Calu3 (cell line): Measurements from ENCODE around the gene SUGP1. TPM values are rescaled to one million over a fixed set of nuclear protein-coding genes. Genes with fewer than 3 reads are reported as not detected.

ENCODE experiments used
- BruUV-seq: library from RNA; stranded (reverse); fragments of 400-500 nt; replicated peaks from 2 replicates; lab custom pipeline; 2021; lab: Mats Ljungman, UMichigan
- CTCF ChIA-PET: fragments of 300-600 bp; sonication (Branson Sonifier 250); formaldehyde crosslinking; loops from one replicate; lab custom pipeline; 2022; ENCODE audit warnings: antibody characterized with exemption; lab: Charles Lee
- DNase-seq: peaks from one replicate; pipeline ENCODE4 v3.0.0; 2022
- H3K27ac Mint-ChIP-seq: one replicate; pipeline ENCODE4 v1.8.0; 2022; ENCODE audit warnings: mixed read lengths; ENCODE audit not compliant: unreplicated experiment
- H3K27me3 Mint-ChIP-seq: one replicate; pipeline ENCODE4 v1.8.0; 2022; ENCODE audit warnings: mixed read lengths; ENCODE audit not compliant: unreplicated experiment
- H3K36me3 Mint-ChIP-seq: one replicate; pipeline ENCODE4 v1.8.0; 2022; ENCODE audit warnings: mild to moderate bottlenecking, moderate library complexity, mixed read lengths; ENCODE audit not compliant: insufficient read depth, unreplicated experiment
- H3K4me1 Mint-ChIP-seq: one replicate; pipeline ENCODE4 v1.8.0; 2022; ENCODE audit warnings: mild to moderate bottlenecking, low read depth, mixed read lengths; ENCODE audit not compliant: unreplicated experiment
- H3K4me3 Mint-ChIP-seq: one replicate; pipeline ENCODE4 v1.8.0; 2022; ENCODE audit warnings: mild to moderate bottlenecking, low read depth, moderate library complexity, mixed read lengths; ENCODE audit not compliant: unreplicated experiment
- H3K9me3 Mint-ChIP-seq: one replicate; pipeline ENCODE4 v1.8.0; 2022; ENCODE audit warnings: low read depth, mixed read lengths; ENCODE audit not compliant: unreplicated experiment
- CTCF ChIP-seq: fragments of 200-600 bp; IDR thresholded peaks from one replicate; pipeline ENCODE4 v1.8.0; 2022; ENCODE audit warnings: antibody characterized with exemption; ENCODE audit not compliant: unreplicated experiment
- intact Hi-C: fragments of 100-400 bp; cut with micrococcal nuclease; formaldehyde crosslinking; loops from one replicate; pipeline ENCODE4 v1.10.0; 2022; ENCODE audit not compliant: unreplicated experiment
- total RNA-seq: library from RNA; stranded (reverse); gene quantifications from 2 replicates; pipeline ENCODE4 v1.2.3, GENCODE V29; 2022

Gene SUGP1
- total RNA-seq, 1 experiment from 2014 or later: 41.3 TPM

GRCh38 chr19:19297759-19298158 is 22.6 kb downstream of the SUGP1 start:
- Mint-ChIP-seq H3K4me1 (no peaks in the 10 kb centered on the region), H3K9me3 (no peaks in the 10 kb centered on the region), H3K27me3 (no peaks in the 10 kb centered on the region), H3K36me3 (peaks cover 16% of the 10 kb centered on the region), H3K4me3 (no peak overlapping the region), H3K27ac (no peak overlapping the region)
- DNase-seq: no peak
- CTCF ChIA-PET: no interaction called here
- no TSS peak for BruUV-seq
- no peak for TF ChIP-seq CTCF
- intact Hi-C loops: no loop called here

GRCh38 chr19:19296953-19297689 is 23.2 kb downstream of the SUGP1 start:
- Mint-ChIP-seq H3K27ac (no peak overlapping the region), H3K4me3 (no peak overlapping the region), H3K4me1 (no peaks in the 10 kb centered on the region), H3K9me3 (no peaks in the 10 kb centered on the region), H3K36me3 (peaks cover 21% of the 10 kb centered on the region), H3K27me3 (no peaks in the 10 kb centered on the region)
- BruUV-seq: no TSS peak
- CTCF ChIA-PET: no interaction called here
- no peak for DNase-seq
- intact Hi-C loops: no loop called here
- no peak for TF ChIP-seq CTCF

GRCh38 chr19:19294914-19295313 is 25.4 kb downstream of the SUGP1 start:
- peaks cover 21% of the 10 kb centered on the region for H3K36me3 Mint-ChIP-seq
- intact Hi-C loops: no loop called here
- no peak for TF ChIP-seq CTCF
- BruUV-seq: no TSS peak
- no peaks in the 10 kb centered on the region for H3K9me3 Mint-ChIP-seq
- no peak overlapping the region for H3K4me3 Mint-ChIP-seq
- DNase-seq: no peak
- H3K27me3 Mint-ChIP-seq: no peaks in the 10 kb centered on the region
- H3K4me1 Mint-ChIP-seq: no peaks in the 10 kb centered on the region
- no peak overlapping the region for H3K27ac Mint-ChIP-seq
- CTCF ChIA-PET: no interaction called here

- Mint-ChIP-seq H3K27me3 (no peaks in the 10 kb centered on the region), H3K4me3 (no peak overlapping the region), H3K36me3 (peaks cover 18% of the 10 kb centered on the region), H3K4me1 (no peaks in the 10 kb centered on the region), H3K27ac (no peak overlapping the region), H3K9me3 (no peaks in the 10 kb centered on the region)
- no peak for TF ChIP-seq CTCF
- CTCF ChIA-PET: no interaction called here
- intact Hi-C loops: no loop called here
- DNase-seq: no peak
- BruUV-seq: no TSS peak
Measured at GRCh38 chr19:19292607-19293006, 27.7 kb downstream of the SUGP1 start.
